Stimulated activated CD8-positive, alpha-beta memory T cell treated with anti-CD3 and anti-CD28 coated beads, Interleukin-7, amount 100 ng/mL, for 24 hours (primary cell): Measurements from ENCODE around the gene PDE4B.

Experiments used
- DNase-seq: peaks from one replicate; pipeline ENCODE4 v3.0.0-alpha.2; 2020; ENCODE audit warnings: low read depth

PDE4B gene

DNA sequence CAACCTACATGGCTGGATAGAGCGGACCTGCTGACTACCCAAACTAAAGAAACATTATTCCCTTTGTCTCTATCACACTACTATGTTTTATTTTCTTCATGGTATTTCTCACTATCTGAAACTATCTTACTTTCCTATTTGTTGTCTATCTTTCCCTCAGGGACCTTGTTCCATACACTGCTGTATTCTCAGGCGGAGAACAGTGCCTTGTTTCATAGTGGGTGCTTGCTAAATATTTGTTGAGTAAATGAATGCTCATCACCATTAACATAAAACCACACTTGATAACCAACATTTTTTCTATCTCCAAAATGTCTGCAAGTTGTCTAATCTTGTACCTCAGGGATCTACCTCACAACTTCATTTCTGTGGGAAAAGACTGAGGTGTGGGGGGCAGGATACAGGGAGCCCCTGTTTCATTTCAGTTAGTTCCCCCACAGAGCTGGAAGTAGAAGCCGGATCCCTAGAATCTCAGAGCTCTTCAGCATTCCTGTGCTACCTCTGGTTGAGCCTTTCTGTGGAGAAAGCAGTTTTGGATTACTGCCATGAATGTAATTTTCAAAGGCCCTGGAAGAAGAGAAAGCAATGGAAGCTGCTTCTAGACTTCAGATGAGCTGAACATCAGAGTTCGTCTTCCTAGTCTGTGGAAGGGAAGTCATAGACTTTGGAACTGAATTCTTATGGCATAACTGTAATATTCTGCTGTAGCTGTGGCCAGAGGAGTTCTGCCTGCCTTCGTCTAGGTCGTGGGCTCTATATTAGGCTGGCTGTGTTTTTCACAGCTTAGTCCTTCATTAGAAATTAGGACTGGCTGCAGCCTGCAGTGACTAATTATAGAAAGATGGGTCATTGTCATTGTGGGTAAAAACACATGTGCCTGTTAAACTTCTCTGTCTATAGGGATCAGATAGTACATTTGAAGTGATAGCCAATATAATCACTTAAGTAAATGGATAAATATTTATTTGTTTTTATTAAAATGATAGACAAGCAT lies 448.1 kb downstream of the PDE4B start:
- DNase-seq: no peak

- peak; percentile 38 for DNase-seq
Observed at GRCh38 chr1:66242646-66243547, 450.2 kb downstream of the PDE4B start.

- no peak for DNase-seq
Observed at GRCh38 chr1:66243548-66244130, 450.9 kb downstream of the PDE4B start.

GRCh38 chr1:66244429-66244828 lies 451.7 kb downstream of the PDE4B start:
- DNase-seq: no peak

GRCh38 chr1:66245691-66246090 lies 453.0 kb downstream of the PDE4B start:
- no peak for DNase-seq

DNA sequence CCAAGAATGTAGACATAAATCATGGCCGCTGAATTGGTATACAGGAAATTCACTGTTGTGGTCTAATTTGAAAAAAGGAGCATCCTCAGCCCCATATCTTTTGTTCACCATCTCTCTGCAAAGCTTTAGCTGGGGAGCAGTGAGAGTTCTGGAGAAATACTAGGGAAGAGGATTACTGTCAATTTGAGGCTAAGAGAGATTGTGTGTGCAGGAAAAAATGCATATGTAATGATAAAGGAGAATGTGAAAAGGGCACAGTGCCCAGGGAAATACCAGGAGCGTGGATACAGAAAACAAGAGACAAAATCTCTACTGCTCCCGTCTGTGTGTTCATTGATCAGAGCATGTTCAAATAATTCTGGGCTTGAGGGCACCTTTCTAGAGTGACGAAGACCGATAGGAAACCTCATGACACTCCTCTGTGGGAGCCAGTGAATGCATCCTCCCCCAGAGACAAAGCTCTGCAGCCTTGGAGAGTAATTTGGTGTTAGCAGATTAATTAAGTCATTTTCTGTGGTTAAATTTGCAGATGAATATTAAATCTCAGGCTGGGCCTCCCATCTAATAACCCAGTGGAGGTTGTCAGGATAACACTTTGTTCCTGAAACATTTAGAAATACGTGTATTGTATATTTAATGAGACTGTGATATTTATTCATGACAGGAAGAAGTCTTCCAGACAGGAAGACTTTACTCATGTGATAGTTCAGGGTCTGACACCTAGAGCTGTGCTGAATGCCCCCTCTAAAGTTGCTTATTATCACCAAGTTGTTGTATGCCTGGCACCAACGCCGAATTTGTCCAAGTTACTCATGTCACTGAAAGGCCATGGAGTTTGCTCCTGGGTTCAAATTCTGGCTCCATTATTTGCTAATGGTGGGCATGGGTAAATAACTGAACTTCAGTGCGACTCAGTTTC lies 453.9 kb downstream of the PDE4B start:
- DNase-seq: no peak

DNA sequence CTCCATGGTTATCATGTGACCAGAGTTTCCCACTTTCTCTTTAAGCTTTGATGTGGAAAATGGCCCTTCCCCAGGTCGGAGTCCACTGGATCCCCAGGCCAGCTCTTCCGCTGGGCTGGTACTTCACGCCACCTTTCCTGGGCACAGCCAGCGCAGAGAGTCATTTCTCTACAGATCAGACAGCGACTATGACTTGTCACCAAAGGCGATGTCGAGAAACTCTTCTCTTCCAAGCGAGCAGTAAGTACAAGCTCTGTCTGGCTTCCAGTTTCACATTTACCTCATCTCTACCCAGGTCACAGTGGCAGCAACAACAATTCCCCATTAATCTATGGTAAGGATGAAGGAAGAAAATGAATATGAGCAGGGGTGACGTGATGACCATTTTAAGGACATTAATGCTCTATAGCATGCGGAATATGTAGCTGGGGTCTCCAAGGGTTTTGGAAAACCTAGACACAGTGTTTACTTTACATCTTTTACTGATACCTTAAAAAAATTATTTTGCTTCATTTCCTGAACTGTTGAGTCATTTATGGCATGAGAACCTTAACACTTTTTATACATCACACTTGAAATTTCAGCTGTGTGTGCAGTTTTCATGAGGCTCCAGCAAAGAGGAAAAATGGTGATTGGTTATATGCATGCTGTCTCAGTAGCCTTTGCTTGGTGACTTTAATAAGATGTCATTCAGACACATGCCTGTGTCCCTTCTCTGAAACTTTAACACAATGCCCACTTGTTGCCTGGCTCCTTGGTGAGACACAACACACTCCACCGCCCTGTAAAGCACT lies 454.9 kb downstream of the PDE4B start:
- DNase-seq: no peak

DNA sequence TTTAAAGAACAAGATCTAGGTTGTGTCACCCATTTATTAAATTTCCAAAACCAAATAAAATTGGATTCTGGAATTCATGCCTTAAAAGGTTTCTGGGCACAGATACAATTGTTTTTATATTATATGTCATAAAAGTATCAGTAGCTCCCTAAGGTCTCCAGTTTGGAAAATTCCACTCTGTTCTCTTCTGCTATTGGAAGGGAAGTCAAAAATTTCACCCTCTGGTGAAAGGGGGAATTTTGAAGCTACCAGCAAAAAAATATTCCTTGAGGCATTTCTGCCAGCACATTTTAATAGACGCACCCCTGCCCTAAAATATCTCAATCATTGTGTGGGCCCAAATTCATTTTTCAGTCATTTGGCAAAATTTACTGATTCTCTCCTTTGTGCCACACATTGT lies 455.6 kb downstream of the PDE4B start:
- no peak for DNase-seq

- no peak for DNase-seq
Observed at GRCh38 chr1:66248746-66249145, 456.1 kb downstream of the PDE4B start.

DNA sequence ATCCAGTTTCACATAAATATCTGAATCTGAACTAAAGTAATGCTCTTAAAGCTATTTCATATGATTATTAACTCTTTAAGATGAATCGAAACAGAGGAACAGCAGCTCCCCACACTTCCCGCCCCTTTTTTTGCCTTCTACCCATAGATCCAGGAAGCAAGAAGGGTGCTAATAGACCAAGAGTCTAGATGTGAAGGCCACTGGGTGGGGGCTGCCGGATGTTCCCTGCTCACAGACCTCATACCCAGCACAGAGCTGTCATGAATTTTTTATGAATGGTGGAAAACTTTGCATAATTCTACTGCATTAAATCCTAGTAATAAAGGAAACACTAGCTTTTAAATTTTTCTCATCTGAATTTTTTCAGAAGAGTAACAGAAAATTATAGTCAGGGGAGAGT lies 457.4 kb downstream of the PDE4B start:
- no peak for DNase-seq

DNA sequence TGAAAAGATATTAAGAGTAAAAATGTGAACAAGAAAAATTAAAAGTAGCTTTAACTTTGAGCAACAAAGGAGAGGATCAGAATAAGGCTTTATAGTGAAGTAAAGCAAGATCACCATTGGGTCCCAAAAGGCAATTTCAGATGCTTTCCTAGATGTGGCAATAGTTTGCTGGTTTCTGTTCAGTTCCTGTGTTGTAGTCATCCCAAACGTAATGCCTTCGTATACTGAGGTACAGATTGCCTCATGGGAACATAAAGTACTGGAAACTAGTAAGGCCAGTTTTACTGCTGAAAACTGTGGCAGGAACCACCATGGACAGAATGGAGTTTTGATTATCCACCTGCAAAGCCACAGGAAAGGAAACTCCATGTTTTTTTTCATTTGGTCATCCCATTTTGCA lies 457.8 kb downstream of the PDE4B start:
- no peak for DNase-seq

- DNase-seq: no peak
Observed at GRCh38 chr1:66251546-66251945, 458.9 kb downstream of the PDE4B start.

GRCh38 chr1:66253330-66253921 lies 460.7 kb downstream of the PDE4B start:
- DNase-seq: no peak

DNA sequence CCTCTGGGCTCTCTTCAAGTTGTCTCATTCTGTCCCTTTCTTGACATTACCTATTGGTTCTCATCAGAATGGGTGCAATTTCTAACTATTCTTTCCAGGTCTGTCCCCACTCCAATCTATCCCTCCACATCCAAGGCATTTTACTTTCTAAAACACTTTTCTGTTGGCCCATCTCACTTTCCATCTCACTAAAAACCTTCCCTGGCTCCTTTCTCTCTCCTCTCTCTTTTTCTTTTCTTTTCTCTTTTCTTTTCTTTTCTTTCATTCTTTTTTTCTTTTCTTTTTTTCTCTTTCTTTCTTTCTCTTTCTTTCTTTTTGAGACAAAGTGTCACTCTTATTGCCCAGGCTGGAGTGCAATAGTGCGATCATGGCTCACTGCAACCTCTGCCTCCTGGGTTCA lies 462.1 kb downstream of the PDE4B start:
- no peak for DNase-seq

DNA sequence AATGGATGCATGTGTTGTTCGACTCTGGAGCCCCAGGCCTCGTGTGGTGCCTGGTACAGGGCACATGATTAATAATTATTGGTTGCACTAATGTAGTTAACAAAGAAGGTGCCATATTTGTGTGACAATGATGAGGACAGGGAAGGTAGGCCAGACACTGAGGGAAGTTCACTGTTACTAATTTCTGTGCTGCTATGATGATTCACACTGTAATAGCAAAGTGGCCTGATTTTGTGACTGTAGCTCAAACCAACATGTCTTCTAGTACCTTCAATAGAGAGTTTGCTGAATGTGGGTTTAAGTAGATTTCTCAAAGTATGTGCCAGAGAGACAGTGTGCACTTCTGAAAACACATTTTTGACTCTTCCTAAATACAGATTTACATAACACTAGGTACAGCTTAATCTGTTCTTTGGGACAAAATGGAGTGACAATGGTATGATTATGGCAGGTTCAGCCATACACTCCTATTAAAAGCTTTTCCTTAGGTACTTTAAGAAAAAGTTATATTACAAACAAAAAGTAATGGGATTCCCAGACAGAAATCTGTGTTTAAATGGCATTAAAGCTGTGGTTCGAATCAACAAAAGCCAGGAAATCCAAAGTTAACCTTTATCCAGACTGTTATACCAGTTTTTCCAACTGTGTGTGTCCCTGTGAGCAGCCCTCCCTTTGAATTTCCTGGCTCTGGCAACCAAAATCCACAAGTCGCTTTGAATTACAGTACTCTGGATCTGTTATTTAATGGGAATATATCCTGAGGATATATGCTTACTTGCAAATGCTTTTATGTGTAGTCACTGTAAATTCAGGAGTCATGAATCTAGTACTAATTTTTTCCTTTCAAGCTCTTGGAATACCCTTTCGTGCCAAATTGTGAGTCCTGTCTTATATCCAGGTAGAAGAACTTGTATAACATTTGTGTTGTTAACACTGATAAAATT lies 464.2 kb downstream of the PDE4B start:
- no peak for DNase-seq

GRCh38 chr1:66258404-66259105 lies 465.9 kb downstream of the PDE4B start:
- DNase-seq: no peak

DNA sequence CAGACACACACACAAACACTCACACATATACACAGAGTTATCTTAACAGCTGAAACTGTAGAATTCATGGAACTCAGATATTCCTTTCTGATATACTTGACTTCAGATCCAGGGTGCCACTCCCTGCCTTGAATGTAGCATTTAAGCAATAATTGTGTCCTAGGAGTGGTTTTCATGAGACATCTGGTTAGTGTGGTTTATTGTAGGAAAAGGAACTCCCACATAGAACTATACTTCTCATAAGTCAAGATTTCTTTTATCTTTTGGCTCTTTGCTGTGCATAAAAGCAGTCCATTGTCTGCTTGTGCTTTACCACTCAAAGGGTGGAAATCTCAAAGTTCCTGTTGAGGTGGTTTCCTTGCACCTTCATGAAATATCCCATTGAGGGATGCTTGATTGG lies 468.7 kb downstream of the PDE4B start:
- DNase-seq: no peak

DNA sequence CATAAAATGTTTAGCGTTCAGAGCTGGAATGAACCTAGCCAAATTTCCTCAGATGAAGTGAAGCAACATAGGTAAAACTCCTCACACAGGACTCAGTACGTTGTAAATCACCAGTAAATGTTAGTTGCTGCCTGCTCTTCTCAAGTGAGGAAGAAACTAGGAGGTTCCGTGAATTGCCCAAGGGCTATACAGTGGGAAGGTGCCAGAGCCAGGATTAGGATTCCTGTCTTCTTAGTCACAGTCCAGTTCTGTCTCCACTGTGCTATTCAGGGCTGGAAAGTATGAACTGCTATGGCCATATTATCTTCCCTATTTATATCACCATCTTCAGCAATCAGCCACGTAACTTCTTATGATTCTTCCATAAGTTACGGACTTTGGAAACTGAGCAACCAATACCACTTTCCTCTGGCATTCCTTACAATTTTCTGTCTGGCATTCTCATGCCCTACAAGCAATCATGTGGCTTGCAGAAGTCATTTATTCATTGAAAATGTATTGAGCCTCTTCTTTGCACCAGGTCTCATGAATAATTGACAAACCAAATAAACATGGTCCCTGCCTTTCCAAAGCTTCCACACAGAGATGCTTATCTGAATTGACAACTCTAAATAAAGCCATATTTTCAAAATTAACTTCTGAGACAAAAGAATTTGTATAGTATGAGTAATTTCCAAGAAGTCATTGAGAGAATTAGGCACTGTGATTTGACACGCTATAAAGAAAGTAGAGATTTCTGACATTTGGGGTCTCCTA lies 469.7 kb downstream of the PDE4B start:
- DNase-seq: no peak
